Spleen (tissue), 13 donors: Measurements from ENCODE around the gene UGT2B28. TPM values are rescaled to one million over a fixed set of nuclear protein-coding genes. Genes with fewer than 3 reads are reported as not detected.
"Not testable (repeated sequence)": the region's sequence is repeated elsewhere in the genome, so short reads cannot be mapped to it uniquely, and the experiment has no call there.

Experiments used
- DNase-seq: peaks from one replicate; pipeline ENCODE4 v3.0.0-alpha.2; 2020
- H3K27ac ChIP-seq, 8 donors: fragments of 200-600 bp; sonication (generic) in 7 of 8; 1 replicate in 4 of 8; 2 replicates in 4 of 8; pipeline versions ENCODE4 v1.5.0 to v1.8.0; 2016 to 2021; ENCODE audit warnings: inconsistent platforms in 4 of 8, mild to moderate bottlenecking in 4 of 8, moderate library complexity in 1 of 8
- H3K27me3 ChIP-seq, 7 donors: fragments of 200-600 bp; sonication (generic) in 6 of 7; replicated peaks in 1 of 7; 1 replicate in 4 of 7; 2 replicates in 3 of 7; pipeline versions ENCODE4 v1.5.0 to v1.8.0; 2016 to 2021; ENCODE audit warnings: inconsistent platforms in 3 of 7, mild to moderate bottlenecking in 1 of 7
- H3K36me3 ChIP-seq, 6 donors: fragments of 200-600 bp; sonication (generic) in 5 of 6; 1 replicate in 4 of 6; 2 replicates in 2 of 6; pipeline versions ENCODE4 v1.5.0 to v1.8.0; 2016 to 2021; ENCODE audit warnings: inconsistent platforms in 2 of 6
- H3K4me1 ChIP-seq, 6 donors: fragments of 200-600 bp; sonication (generic) in 5 of 6; 1 replicate in 3 of 6; 2 replicates in 3 of 6; pipeline versions ENCODE4 v1.5.0 to v1.8.0; 2016 to 2021; ENCODE audit warnings: inconsistent platforms in 3 of 6
- H3K4me3 ChIP-seq, 8 donors: fragments of 200-600 bp; sonication (generic) in 7 of 8; 1 replicate in 4 of 8; 2 replicates in 4 of 8; pipeline versions ENCODE4 v1.5.0 to v1.8.0; 2016 to 2021; ENCODE audit warnings: inconsistent platforms in 4 of 8, mild to moderate bottlenecking in 4 of 8, moderate library complexity in 2 of 8
- H3K9me3 ChIP-seq, 8 donors: fragments of 200-600 bp; sonication (generic) in 7 of 8; 1 replicate in 4 of 8; 2 replicates in 4 of 8; pipeline versions ENCODE4 v1.5.0 to v1.8.0; 2016 to 2021; ENCODE audit warnings: inconsistent platforms in 4 of 8
- CTCF ChIP-seq, 11 experiments: fragments of 200-600 bp in 7 of 11; fragments of 450-650 bp in 4 of 11; sonication (generic) in 4 of 11; IDR thresholded peaks in 8 of 11; conservative IDR thresholded peaks in 3 of 11; 1 replicate in 7 of 11; 2 replicates in 4 of 11; pipeline versions ENCODE4 v1.4.0 to v1.8.0; 2016 to 2021; ENCODE audit warnings: antibody characterized with exemption in 11 of 11, inconsistent platforms in 4 of 11, mild to moderate bottlenecking in 1 of 11
- POLR2A ChIP-seq, 3 donors: fragments of 450-650 bp; IDR thresholded peaks; one replicate each; pipeline ENCODE4 v1.5.1; 2017; ENCODE audit warnings: antibody characterized with exemption in 3 of 3, mild to moderate bottlenecking in 1 of 3
- POLR2AphosphoS5 ChIP-seq, 3 donors: sonication (generic); formaldehyde crosslinking; IDR thresholded peaks; one replicate each; pipeline ENCODE4 v1.5.1; 2017; ENCODE audit warnings: antibody characterized with exemption in 3 of 3
- WGBS, 5 donors: extraction: QIAGEN DNeasy Blood & Tissue Kit in 3 of 5; methylation state at CpG; one replicate each; pipeline versions ENCODE4 v1.1.5 to v1.1.7; 2013 to 2018; 5-methylcytosine and 5-hydroxymethylcytosine counted together
- intact Hi-C: fragments of 100-400 bp; cut with DNase I; formaldehyde crosslinking; loops from one replicate; pipeline ENCODE4 v1.15.0; 2023; ENCODE audit warnings: low total_unique reads
- long read RNA-seq, 2 donors: transcript quantifications; one replicate each; lab custom pipeline, GENCODE V29; 2026
- polyA plus RNA-seq, 3 donors: library from polyadenylated mRNA; stranded (reverse); fragments of 200-250 nt; gene quantifications; one replicate each; pipeline ENCODE4 v1.2.1, GENCODE V29; 2013
- total RNA-seq, 7 donors: library from RNA; depleted of rRNA in 3 of 7; stranded (reverse); fragments of >200 nt in 3 of 7; fragmentation: NEBNext Ultra II Directional in 4 of 7; extraction: Animal tissue kit (Norgen Biotek cat#: 25700) in 4 of 7; gene quantifications; one replicate each; pipeline versions ENCODE4 v1.1.0 to v1.2.1, GENCODE V29; 2016 to 2021
- donor health status: healthy with polysubstance abuse.
- donor health status: DM: no; HTN: no; CAD: no; lungs with moderate emphysema.
- donor health status: DM: no; HTN: no; CAD: no.
- donor health status: Bipolar disorder and iron deficiency.
- donor health status: healthy.
- donor health status: DM: no; HTN: no; CAD: no.
- donor health status: DM: yes; HTN: yes; CAD: no.

Gene UGT2B28
- total RNA-seq (not detected), polyA plus RNA-seq (not detected)
- long read RNA-seq, donor 1 = 0 reads
- long read RNA-seq, donor 2 = 0 reads

GRCh38 chr4:69280081-69280480, at the start of gene UGT2B28:
Gene UGT2B28 (plus strand): TSS chr4:69280475. CDS start chr4:69280501, 26 bp downstream.
- H3K27ac ChIP-seq, H3K4me3 ChIP-seq, intact Hi-C loops, DNase-seq, H3K4me1 ChIP-seq, H3K36me3 ChIP-seq, H3K9me3 ChIP-seq, H3K27me3 ChIP-seq: not testable (repeated sequence)
- 67 to 87% (median 75%) methylated on average over 4 of the region's 4 CpGs for WGBS, 5 donors

GRCh38 chr4:69239092-69239491, 41.2 kb upstream of the UGT2B28 start:
- Histone ChIP-seq H3K4me1 (no peaks in the 10 kb centered on the region), H3K9me3 (peaks cover 0 to 27% (median 6%) of the 10 kb centered on the region in 8 donors), H3K27me3 (no peaks in the 10 kb centered on the region), H3K4me3 (no peak overlapping the region), H3K27ac (no peak overlapping the region), H3K36me3 (no peaks in the 10 kb centered on the region)
- TF ChIP-seq POLR2A (IDR thresholded peaks at IDR 0.05) = no peak
- TF ChIP-seq POLR2AphosphoS5 (IDR thresholded peaks at IDR 0.05) = no peak
- TF ChIP-seq CTCF (IDR thresholded peaks at IDR 0.05 in 8 of 11, conservative IDR thresholded peaks at IDR 0.05 in 3 of 11) = no peak
- WGBS, 5 donors = 73 to 88% (median 81%) methylated on average over 2 of the region's 2 CpGs
- no peak for DNase-seq
- intact Hi-C loops = no loop called here

GRCh38 chr4:69239557-69240168, 40.6 kb upstream of the UGT2B28 start:
- DNase-seq = no peak
- no peak for TF ChIP-seq POLR2AphosphoS5 (IDR thresholded peaks at IDR 0.05)
- TF ChIP-seq CTCF (IDR thresholded peaks at IDR 0.05 in 8 of 11, conservative IDR thresholded peaks at IDR 0.05 in 3 of 11) = no peak
- no peak for TF ChIP-seq POLR2A (IDR thresholded peaks at IDR 0.05)
- H3K4me3 ChIP-seq = no peak overlapping the region
- intact Hi-C loops = no loop called here
- no peaks in the 10 kb centered on the region for H3K27me3 ChIP-seq
- WGBS, 5 donors = 62 to 71% (median 68%) methylated on average over 6 of the region's 6 CpGs
- H3K27ac ChIP-seq = no peak overlapping the region
- no peaks in the 10 kb centered on the region for H3K4me1 ChIP-seq
- peaks cover 0 to 24% (median 7%) of the 10 kb centered on the region in 8 donors for H3K9me3 ChIP-seq
- H3K36me3 ChIP-seq = no peaks in the 10 kb centered on the region

- H3K27ac ChIP-seq, H3K27me3 ChIP-seq, intact Hi-C loops, H3K4me3 ChIP-seq, H3K4me1 ChIP-seq, DNase-seq, H3K36me3 ChIP-seq: not testable (repeated sequence)
- peaks cover 0 to 26% (median 10%) of the 10 kb centered on the region in 8 donors for H3K9me3 ChIP-seq
- 79 to 93% (median 85%) methylated on average over 3 of the region's 3 CpGs for WGBS, 5 donors
Observed at GRCh38 chr4:69240787-69241186, 39.5 kb upstream of the UGT2B28 start.

GRCh38 chr4:69241746-69242145, 38.5 kb upstream of the UGT2B28 start:
- DNase-seq, H3K36me3 ChIP-seq, H3K27ac ChIP-seq, H3K27me3 ChIP-seq, H3K4me1 ChIP-seq, intact Hi-C loops, H3K4me3 ChIP-seq: not testable (repeated sequence)
- H3K9me3 ChIP-seq = peaks cover 0 to 36% (median 11%) of the 10 kb centered on the region in 8 donors
- WGBS, 5 donors = 66 to 79% (median 70%) methylated on average over 2 of the region's 2 CpGs

- H3K4me1 ChIP-seq, H3K36me3 ChIP-seq, intact Hi-C loops, DNase-seq, H3K4me3 ChIP-seq, H3K27me3 ChIP-seq, H3K27ac ChIP-seq: not testable (repeated sequence)
- H3K9me3 ChIP-seq = peaks cover 0 to 39% (median 12%) of the 10 kb centered on the region in 8 donors
- WGBS, 5 donors = 36 to 71% (median 67%) methylated on average over 3 of the region's 3 CpGs
Observed at GRCh38 chr4:69242562-69243240, 37.6 kb upstream of the UGT2B28 start.

GRCh38 chr4:69250884-69251283, 29.4 kb upstream of the UGT2B28 start:
- 76 to 90% (median 81%) methylated on average over 2 of the region's 2 CpGs for WGBS, 5 donors
- H3K27ac ChIP-seq, H3K27me3 ChIP-seq, H3K4me1 ChIP-seq, H3K4me3 ChIP-seq, intact Hi-C loops, H3K36me3 ChIP-seq, DNase-seq: not testable (repeated sequence)
- peaks cover 0 to 21% (median 7%) of the 10 kb centered on the region in 8 donors for H3K9me3 ChIP-seq

- intact Hi-C loops, DNase-seq, H3K4me3 ChIP-seq, H3K9me3 ChIP-seq, H3K27me3 ChIP-seq, H3K4me1 ChIP-seq, H3K27ac ChIP-seq, H3K36me3 ChIP-seq: not testable (repeated sequence)
- 80 to 87% (median 85%) methylated on average over 3 of the region's 3 CpGs for WGBS, 5 donors
Observed at GRCh38 chr4:69253147-69253772, 27.0 kb upstream of the UGT2B28 start.
